BJ (cell line): ENCODE measurements around the gene C2CD2L. TPM values are rescaled to one million over a fixed set of nuclear protein-coding genes. Genes with fewer than 3 reads are reported as not detected.

ENCODE experiments used
- CTCF ChIA-PET: fragments of 350-600 bp; formaldehyde crosslinking; extraction: SDS; loops from one replicate; lab custom pipeline; 2021; ENCODE audit warnings: antibody characterized with exemption, inconsistent platforms; lab: Yijun Ruan, JAX
- POLR2A ChIA-PET: fragments of 300-600 bp; sonication (Branson Sonifier 250); formaldehyde crosslinking; extraction: SDS; loops from one replicate; lab custom pipeline; 2021; ENCODE audit warnings: antibody characterized with exemption; lab: Charles Lee
- DNase-seq: peaks from one replicate; pipeline ENCODE4 v3.0.0-alpha.2; 2011; ENCODE audit warnings: low read depth
- H3K27me3 ChIP-seq: 2 replicates; pipeline ENCODE4 v1.6.0; 2011; ENCODE audit warnings: low read length; ENCODE audit not compliant: control insufficient read depth, insufficient read depth
- H3K36me3 ChIP-seq: 2 replicates; pipeline ENCODE4 v1.5.1; 2011; ENCODE audit warnings: low read length; ENCODE audit not compliant: control insufficient read depth, insufficient read depth
- H3K4me3 ChIP-seq: 2 replicates; pipeline ENCODE4 v1.5.1; 2011; ENCODE audit warnings: low read depth, mild to moderate bottlenecking, control low read depth, low read length
- CTCF ChIP-seq: IDR thresholded peaks from 2 replicates; pipeline ENCODE4 v1.5.1; 2011; ENCODE audit warnings: low read depth, mild to moderate bottlenecking, control low read depth, inconsistent platforms, low read length, moderate library complexity; ENCODE audit not compliant: insufficient read depth
- polyA plus RNA-seq: library from polyadenylated mRNA; depleted of rRNA; stranded (reverse); fragments of >200 nt; gene quantifications from 2 replicates; pipeline ENCODE4 v1.2.3, GENCODE V29; 2011

C2CD2L gene
- polyA plus RNA-seq, 1 experiment, result 5.7 TPM

GRCh38 chr11:119111361-119111925, 4.3 kb downstream of the C2CD2L start:
- DNase-seq, result no peak
- Histone ChIP-seq H3K27me3 (no peaks in the 10 kb centered on the region), H3K4me3 (no peak overlapping the region), H3K36me3 (peaks cover 25% of the 10 kb centered on the region)
- ChIA-PET CTCF (interaction anchor here (1.0 to 3.2 kb wide), 4 partner anchors 8 to 23 kb away, joined by 3 to 11 read pairs (median 3); a partner anchor contains a TSS), POLR2A (no interaction called here)
- no peak for TF ChIP-seq CTCF

DNA sequence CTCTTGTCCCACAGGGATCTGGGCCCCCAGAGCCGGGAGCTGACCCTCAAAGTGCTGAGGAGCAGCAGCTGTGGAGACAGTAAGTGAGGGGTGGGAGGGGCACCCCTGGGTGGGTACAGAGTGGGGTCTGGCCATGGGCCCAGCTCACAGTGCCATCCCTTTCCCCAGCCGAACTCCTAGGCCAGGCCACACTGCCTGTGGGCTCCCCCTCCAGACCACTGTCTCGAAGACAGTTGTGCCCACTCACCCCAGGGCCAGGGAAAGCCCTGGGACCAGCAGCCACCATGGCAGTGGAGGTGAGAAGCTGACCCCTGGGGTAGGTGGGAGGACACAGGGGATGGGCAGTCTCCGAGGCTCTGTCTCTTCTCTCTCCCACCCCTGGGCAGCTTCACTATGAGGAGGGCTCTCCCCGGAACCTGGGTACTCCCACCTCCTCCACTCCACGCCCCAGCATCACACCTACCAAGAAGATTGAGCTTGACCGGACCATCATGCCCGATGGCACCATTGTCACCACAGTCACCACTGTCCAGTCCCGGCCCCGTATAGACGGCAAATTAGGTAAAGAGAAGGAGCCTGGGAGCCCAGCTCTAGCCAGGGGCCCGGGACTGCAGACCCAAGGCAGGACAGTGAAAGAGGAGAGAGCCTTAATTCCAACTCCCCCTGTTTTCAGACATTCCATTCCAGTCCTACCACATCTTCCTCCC, 5.3 kb downstream of the C2CD2L start:
- no peaks in the 10 kb centered on the region for H3K27me3 ChIP-seq
- H3K4me3 ChIP-seq, result no peak overlapping the region
- ChIA-PET POLR2A (interaction anchor here (0.6 kb wide), 1 partner anchor 18 kb away, joined by 3 read pairs; no protein-coding TSS in a partner anchor), CTCF (interaction anchor here (1.0 to 3.2 kb wide), 3 partner anchors 7 to 209 kb away, joined by 3 to 11 read pairs (median 3); no protein-coding TSS in a partner anchor)
- no peak for DNase-seq
- peaks cover 25% of the 10 kb centered on the region for H3K36me3 ChIP-seq
- no peak for TF ChIP-seq CTCF

DNA sequence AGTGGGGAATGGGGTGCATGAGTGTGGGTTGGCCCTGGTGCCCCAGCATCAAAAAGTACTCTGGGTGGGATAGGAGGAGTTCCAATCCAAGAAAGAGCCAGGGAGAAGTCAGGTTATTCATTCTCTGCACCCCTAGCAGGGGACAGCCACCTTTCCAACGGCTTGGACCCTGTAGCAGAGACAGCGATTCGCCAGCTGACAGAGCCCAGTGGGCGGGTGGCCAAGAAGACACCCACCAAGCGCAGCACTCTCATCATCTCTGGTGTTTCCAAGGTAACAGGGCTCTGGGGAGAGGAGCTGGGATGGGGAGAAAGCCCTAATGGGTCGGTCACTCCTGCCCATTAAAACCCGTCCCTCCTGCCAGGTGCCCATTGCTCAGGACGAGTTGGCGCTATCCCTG, 6.6 kb downstream of the C2CD2L start:
- ChIA-PET POLR2A (no interaction called here), CTCF (no interaction called here)
- no peak for DNase-seq
- H3K36me3 ChIP-seq, result peaks cover 25% of the 10 kb centered on the region
- TF ChIP-seq CTCF, result no peak
- no peaks in the 10 kb centered on the region for H3K27me3 ChIP-seq
- H3K4me3 ChIP-seq, result no peak overlapping the region

- H3K27me3 ChIP-seq, result no peaks in the 10 kb centered on the region
- ChIA-PET POLR2A (no interaction called here), CTCF (no interaction called here)
- TF ChIP-seq CTCF, result no peak
- no peak overlapping the region for H3K4me3 ChIP-seq
- DNase-seq, result no peak
- peaks cover 25% of the 10 kb centered on the region for H3K36me3 ChIP-seq
These were observed 7.2 kb downstream of the C2CD2L start for GRCh38 chr11:119114351-119114750.

DNA sequence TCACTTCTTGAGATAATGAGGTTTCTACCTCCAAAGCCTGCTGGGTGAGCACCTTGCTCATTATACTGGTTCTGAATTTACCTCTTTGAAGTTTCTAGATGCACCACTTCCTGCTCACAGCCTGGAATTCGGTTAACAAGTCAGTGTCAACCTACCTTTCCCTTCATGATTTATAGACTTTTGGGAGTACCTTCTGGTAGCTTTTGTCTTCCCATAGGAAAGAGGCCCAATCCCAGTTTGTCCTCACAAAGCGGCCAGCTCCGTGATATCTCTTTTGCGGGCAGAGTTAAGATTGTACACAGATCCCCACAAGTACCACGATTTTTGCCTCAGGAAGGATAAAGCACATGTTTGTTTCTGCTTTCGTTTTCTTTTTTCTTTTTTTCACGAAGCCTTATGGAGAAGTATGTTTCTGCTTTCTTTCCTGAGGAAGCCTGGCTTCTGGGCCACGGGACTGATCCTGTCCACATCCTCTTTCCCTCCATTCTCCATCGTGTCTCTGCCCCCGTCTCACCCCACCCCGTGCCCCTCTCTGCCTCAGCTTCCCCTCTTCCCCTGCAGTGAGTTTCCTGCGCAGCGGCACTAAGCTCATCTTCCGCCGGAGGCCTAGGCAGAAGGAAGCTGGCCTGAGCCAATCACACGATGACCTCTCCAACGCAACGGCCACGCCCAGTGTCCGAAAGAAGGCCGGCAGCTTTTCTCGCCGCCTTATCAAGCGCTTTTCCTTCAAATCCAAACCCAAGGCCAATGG, 8.5 kb downstream of the C2CD2L start:
- ChIA-PET POLR2A (no interaction called here), CTCF (no interaction called here)
- Histone ChIP-seq H3K27me3 (no peaks in the 10 kb centered on the region), H3K36me3 (peaks cover 24% of the 10 kb centered on the region), H3K4me3 (no peak overlapping the region)
- TF ChIP-seq CTCF, result no peak
- no peak for DNase-seq
